ENCODE measurements around the gene SHISA5.
A peak's percentile ranks its signal among the peaks of the same experiment; 100 is the strongest.

Gene SHISA5

DNA sequence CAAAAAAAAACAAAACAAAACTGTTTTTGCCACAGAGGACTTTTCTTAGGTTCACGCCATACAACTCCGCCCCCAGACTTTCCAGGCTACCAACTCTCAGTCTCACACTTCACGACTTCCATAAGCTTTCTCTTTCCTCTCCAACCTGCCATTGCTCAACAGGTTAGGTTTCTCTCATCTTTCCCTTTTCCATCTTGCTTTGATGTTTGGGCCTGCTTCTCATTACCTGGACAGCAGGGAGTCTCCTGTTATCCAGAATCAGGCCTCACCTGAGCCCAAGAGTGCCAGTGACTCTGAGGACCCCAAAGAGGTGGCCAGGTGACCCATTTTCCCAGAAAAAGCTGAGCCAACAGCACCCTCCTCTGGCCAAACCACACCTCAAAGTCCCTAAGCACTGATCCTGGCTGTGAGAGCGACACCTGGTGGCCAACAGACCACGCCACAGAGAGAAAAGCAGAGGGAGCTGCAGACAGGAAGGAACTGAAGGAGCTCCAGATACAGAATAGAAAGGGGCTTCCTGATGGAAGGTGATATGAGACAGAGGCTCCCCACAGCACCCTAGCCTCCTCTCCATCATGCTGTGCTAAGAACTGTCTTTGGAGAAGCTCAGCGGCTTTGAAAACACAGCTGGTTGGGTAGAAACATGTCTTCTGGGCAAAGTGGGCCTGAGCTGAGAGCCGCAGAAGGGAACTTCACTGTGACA, 68.0 kb downstream of the SHISA5 start:
- peak; percentile 88 for DNase-seq (ENCODE audit: low spot score)
- TF ChIP-seq, protein P1, sequence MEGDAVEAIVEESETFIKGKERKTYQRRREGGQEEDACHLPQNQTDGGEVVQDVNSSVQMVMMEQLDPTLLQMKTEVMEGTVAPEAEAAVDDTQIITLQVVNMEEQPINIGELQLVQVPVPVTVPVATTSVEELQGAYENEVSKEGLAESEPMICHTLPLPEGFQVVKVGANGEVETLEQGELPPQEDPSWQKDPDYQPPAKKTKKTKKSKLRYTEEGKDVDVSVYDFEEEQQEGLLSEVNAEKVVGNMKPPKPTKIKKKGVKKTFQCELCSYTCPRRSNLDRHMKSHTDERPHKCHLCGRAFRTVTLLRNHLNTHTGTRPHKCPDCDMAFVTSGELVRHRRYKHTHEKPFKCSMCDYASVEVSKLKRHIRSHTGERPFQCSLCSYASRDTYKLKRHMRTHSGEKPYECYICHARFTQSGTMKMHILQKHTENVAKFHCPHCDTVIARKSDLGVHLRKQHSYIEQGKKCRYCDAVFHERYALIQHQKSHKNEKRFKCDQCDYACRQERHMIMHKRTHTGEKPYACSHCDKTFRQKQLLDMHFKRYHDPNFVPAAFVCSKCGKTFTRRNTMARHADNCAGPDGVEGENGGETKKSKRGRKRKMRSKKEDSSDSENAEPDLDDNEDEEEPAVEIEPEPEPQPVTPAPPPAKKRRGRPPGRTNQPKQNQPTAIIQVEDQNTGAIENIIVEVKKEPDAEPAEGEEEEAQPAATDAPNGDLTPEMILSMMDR (IDR thresholded peaks at IDR 0.05; ENCODE audit: extremely low read depth, missing control alignments) = peak; percentile 100

DNA sequence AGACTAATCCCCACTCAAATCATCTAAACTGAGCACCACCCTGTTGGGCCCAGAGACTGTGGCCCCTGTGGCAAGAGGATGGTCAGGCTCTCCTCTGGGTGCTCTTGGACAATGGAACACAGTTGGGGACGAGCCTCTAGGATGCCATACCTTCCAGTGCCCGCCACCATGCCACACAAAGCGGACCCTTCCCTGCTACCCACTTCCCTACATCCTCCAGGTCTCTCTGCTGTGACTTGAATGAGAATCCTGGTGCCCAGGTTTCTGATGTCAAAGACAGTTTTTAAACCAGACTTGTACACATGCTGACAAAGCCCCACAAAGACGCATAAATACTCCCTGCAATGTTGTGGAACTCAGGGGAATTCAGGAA, 68.8 kb downstream of the SHISA5 start:
- DNase-seq (ENCODE audit: low spot score) = no peak
- TF ChIP-seq, protein P1 (IDR thresholded peaks at IDR 0.05; ENCODE audit: extremely low read depth, missing control alignments) = no peak

DNA sequence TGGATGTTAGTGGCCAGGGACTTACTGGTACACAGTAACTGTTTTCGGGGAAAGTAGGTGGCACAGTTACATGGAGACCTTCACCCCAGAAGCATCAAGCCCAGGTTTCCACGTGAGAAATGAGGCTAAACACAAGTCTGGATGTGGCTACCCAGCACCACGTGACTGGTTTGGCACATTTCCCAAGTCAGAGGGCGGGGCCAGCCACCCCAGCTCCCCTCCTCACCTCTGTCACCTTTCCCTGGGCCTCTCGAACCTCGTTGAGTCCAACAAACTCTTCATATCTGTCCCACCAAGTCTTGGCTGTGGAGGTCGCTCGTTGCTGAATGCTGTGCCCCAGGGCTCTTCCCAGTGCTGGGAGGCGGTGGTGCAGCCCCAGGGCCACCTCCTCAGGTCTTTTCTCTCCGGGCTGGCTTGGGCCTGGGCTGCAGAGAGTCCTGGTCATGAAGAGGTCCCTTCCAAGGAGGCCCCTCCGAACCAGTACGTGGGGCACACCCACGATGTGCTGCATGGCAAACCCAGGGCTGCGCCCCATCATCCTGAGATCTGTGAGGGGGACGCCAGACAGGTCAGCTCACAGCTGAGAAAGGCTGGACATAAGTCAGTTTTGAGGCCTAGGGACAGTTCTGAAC, 69.3 kb downstream of the SHISA5 start:
- DNase-seq (ENCODE audit: low spot score) = no peak
- TF ChIP-seq, protein P1 (IDR thresholded peaks at IDR 0.05; ENCODE audit: extremely low read depth, missing control alignments) = no peak

DNA sequence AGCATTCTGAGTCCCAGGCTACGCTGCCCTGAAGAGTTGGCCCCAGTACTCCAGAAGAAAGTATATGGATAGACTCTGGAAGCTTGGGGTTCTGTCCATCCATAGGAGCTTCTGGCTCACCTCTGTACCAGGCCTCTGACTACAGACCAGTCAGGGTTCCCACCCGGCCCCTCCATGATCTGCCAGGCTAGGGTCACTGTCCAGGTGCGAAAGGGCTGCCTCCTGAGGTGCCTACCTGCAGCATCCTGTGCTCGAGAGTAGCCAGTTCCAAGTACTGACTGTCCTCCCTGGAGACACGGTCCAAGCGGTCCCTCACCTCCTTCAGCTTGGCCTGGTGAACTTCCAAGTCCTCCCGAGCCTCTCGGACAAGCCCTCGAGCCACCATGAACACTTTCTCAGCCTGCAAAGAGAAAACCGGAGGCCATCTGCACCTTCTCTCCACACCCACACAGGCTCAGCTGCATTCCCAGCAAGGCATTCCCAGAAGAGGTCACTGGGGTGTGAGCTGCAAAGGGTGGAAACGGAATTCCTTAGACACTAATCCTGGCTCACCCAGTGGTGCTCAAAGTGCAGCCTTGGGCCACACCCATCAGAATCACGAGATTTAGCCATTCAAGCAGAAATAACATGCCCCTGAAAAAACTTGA, 70.4 kb downstream of the SHISA5 start:
- no peak for DNase-seq (ENCODE audit: low spot score)
- TF ChIP-seq, protein P1 (IDR thresholded peaks at IDR 0.05; ENCODE audit: extremely low read depth, missing control alignments) = no peak

GRCh38 chr3:48432411-48433371, 71.3 kb downstream of the SHISA5 start:
- no peak for DNase-seq (ENCODE audit: low spot score)
- TF ChIP-seq, protein P1 (IDR thresholded peaks at IDR 0.05; ENCODE audit: extremely low read depth, missing control alignments) = no peak

DNA sequence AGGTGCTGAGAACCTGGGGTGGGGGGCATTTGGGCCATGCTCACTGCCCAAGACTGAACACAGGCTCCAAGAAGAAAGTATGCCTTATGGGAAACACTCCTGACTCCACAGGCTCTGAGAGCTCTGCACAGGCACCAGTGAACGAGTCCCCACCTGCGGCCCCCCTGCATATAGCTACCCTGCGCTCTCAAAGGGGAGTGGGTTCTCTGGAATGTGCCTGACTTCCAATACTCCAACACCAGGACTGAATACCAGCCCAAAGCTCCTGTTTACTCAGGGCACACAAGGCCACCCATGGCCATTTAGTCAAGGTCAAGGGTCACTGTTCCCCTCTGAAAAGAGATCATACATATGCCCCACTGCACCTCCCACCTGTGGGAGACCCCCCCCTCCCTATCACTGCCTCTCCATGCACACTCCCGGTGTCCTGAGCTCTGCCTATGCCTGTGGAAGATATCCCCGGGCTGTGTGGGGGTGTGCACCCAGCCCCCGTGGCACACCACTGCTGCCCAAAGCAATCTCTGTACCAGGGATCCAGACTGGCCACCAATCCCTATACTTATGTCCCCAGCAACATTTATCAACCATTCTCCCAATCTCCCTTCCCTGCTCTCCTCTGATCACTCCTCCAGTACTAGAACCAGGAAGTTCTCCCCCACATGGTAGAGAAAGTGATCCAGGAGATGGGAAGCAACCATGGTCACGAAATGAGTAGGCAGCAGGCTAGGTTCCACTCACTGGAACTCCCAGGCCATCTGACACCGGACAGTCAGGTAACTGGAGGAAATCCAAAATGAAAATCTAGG, 72.5 kb downstream of the SHISA5 start:
- no peak for DNase-seq (ENCODE audit: low spot score)
- TF ChIP-seq, protein P1 (IDR thresholded peaks at IDR 0.05; ENCODE audit: extremely low read depth, missing control alignments) = no peak
